H4 (cell line): ENCODE data around the gene SGIP1. TPM values are rescaled to one million over a fixed set of nuclear protein-coding genes. Genes with fewer than 3 reads are reported as not detected.
A peak's percentile ranks its signal among the peaks of the same experiment; 100 is the strongest.

Experiments
- DNase-seq: peaks from one replicate; pipeline ENCODE4 v3.0.0-alpha.2; 2015; ENCODE audit warnings: low spot score
- total RNA-seq: library from RNA; depleted of rRNA; stranded (reverse); fragments of >200 nt; shearing (Covaris generic); gene quantifications from 2 replicates; pipeline ENCODE4 v1.2.3, GENCODE V29; 2014

The SGIP1 gene
- total RNA-seq, 1 experiment from 2014 or later = 1.1 TPM

DNA sequence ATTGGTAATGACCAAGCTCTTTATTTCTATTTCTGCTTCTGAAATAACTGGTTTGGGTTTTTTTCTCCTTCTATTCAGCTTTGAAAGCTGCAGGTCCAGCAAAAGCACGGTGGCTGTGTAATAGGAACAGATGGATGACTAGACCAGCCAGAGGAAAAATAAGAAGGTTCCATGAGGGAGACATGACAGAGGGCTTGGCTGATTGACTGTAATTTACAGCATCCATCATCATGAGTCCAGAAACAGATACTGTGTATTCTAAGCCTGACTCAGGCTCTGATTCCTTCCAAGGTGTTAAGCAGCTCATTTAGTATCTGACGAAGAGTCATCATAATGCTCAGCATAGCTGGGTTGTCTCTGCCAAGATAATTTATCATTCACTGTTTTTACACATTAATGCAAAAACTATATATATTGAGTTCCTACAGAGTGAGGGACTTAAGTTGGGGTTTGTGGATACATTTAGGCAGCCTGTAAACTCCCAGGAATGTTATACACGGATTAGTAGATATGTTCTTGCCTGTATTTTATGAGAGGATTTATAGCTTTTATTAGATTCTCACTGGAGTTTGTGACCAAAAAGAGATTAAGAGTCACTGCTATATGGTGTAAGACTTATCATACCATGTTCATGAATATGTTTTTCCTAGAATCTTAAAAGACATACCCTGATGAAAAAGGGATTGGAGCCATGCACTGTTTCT lies 72.6 kb downstream of the SGIP1 start:
- no peak for DNase-seq

GRCh38 chr1:66607458-66607857 lies 73.5 kb downstream of the SGIP1 start:
- no peak for DNase-seq

DNA sequence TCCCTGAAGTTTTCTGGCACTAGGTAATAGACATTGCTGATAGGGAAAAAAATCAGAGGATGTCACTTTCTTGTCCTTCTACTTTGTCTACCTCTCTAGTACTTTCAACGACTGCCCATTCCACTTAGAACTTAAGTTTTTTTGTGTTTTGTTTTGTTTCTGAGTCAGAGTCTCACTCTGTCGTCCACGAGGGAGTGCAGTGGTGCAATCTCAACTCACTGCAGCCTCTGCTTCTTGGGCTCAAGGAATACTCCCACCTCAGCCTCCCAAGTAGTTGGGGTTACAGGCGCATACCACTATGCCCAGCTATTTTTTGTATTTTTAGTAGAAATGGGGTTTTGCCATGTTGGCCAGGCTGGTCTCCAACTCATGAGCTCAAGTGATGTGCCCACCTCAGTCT lies 79.2 kb downstream of the SGIP1 start:
- DNase-seq = no peak

- no peak for DNase-seq
Observed at GRCh38 chr1:66617362-66618184, 83.6 kb downstream of the SGIP1 start.

DNA sequence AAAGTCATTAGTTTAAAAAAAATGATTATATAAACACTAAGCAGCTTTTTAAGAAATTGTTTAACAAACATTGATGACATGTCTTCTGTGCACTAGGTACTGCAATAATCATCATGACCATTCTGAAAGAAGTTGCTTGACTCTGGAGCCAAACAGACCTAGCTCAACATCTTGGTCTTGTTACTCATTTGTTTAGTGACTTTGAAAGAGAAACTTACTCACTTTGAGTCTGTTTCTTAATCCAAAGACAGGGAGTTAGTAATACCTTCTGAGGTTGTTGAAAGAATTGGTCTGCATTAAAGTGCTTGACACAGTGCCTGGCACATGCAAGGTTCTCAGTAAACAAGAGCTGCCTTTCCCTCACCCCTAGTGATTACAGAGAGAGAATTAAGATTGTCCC lies 84.4 kb downstream of the SGIP1 start:
- no peak for DNase-seq

DNA sequence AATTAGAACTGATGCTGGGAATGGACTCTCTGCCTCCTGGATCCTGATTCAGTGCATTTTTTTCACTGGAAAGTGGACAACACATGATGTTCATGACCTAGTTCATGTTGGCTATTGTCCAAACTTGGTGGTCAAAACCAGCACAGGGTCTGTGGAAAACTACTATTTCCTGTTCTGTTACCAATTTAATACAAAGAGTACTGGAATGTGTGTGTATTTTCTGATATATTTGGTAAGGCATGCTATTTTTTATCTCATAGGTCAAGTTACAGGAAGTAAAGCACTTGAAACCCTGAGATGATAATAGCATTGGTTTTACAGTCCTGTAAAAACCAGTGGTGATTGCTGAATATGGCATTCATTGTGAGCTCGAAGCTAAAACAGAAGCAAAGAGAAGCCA lies 89.9 kb downstream of the SGIP1 start:
- peak; percentile 33 for DNase-seq

DNA sequence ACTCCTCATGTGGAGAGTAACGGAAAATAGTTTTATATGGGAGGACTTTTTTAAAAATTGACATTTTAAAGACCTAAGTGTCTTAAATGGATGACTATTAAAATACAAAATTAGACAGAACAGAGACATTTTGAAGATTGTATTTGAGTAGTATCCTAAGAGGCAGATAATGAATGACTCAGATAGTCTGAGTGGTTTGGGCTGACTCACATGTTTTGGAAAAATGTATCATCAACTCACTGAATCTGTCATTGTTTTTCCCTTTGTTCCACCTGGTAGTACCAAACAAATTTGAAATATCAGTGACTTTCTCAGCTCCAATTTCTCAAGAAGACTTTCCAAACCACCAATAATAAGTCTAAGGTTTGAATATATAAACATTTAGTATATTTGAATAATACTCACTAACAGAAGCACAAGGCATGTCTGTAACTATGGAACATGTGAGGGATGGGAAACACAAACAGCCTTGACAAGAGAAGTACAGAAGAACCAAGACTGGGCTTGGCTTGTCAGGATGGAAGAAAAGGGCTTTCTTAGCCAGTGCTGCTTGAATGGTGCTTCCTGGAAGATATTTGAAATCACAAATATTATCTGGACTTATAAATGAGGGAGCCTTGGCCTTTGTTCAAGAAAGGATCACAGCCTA lies 90.6 kb downstream of the SGIP1 start:
- no peak for DNase-seq

- DNase-seq = no peak
Observed at GRCh38 chr1:66626261-66626660, 92.3 kb downstream of the SGIP1 start.

GRCh38 chr1:66628926-66629325 lies 95.0 kb downstream of the SGIP1 start:
- no peak for DNase-seq

- no peak for DNase-seq
Observed at GRCh38 chr1:66633159-66633558, 99.2 kb downstream of the SGIP1 start.

DNA sequence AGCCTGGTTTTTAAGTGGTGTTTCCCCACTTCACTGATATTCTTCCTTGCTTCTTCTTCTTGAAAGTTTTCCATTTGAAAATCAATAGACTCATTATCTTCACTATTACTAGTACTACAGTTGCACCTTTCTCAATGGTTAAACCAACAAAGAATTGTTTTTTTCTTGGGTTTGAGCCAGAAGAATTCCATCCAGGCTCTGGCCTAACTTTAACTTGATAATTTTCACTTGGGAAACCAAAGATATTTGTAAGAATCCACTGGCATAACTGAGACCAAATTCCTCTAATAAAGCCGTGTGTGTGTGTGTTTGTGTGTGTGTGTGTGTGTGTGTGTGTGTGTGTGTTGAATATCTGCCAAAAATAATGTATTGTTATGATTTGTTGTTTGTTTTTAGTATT lies 103.2 kb downstream of the SGIP1 start:
- DNase-seq = no peak

DNA sequence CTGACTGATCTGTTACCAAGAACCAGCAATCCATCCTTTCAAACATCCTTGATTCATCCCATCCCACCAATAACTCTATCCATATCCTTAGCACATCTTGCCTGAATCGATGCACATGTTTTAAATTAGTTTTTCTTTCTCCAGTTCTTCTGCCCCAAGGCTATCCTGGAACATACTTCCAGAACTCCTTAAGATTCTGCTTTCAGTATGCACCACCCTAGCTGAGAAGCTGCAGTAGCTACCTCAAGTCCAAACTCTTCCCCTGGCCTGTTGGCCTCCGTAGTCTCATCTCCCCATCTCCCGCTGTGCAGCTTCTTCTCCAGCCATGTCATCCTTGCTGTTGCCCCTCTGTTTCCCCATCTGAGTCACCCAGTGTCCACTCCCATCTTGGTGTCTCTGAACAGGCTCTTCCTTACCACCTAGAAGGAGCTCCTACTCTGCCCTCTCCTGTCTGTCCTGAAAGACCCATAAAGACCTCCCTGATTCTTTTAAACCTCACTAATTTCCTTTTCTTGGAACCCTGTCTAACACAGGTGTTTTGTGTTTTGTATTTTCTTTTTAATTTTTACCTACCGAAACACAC lies 108.0 kb downstream of the SGIP1 start:
- no peak for DNase-seq

GRCh38 chr1:66642992-66643391 lies 109.0 kb downstream of the SGIP1 start:
- DNase-seq = no peak

DNA sequence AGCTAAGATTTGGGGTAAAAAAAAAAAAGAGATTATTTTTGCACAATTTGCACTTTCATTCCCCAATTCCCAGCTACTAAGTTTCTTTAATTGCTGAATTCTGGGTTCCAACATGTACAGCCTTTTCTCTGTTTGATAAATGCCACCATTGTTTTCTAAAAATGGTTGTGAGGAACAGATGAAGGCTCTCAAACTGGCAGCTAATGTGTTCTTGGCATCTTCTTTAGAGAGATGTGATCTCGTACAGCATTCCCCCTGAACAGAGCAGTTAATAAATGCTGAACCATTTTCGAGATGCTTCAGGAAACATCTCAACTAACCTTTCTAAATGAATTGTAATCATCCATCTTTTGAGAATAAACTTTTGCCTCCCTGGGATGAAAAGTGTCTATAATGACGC lies 110.4 kb downstream of the SGIP1 start:
- DNase-seq = no peak

DNA sequence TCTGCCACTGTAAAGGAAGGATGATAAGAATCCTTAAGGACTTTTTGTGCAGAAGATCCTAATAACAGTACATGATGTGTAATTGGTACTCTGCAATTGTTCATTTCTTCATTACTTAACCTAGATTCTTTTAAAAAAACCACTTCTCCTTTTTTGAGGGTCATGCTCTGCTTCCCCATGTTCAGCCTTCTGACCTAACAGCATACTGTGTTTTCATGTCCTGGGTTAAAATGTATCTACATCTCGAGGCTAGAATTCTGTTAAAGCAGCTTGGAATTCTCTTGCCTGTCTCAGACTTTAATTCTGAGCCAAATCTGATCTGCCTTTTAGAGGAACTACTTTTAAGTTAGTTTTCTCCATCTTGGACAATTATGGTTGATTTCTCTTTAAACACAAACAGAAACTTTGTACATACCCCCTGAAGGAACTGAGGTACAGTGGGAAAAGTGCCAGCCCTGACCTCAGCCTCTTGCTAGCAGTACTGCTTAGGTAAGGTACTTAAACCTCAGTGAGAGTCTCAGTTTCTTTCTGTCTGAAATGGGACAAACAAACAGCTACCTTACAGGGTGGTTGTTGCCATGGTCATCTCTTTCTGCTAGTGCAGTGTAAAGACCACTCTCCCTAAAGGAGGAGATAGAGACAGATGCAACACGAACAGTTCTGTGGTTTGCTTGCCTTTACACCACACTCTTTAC lies 115.1 kb downstream of the SGIP1 start:
- no peak for DNase-seq

DNA sequence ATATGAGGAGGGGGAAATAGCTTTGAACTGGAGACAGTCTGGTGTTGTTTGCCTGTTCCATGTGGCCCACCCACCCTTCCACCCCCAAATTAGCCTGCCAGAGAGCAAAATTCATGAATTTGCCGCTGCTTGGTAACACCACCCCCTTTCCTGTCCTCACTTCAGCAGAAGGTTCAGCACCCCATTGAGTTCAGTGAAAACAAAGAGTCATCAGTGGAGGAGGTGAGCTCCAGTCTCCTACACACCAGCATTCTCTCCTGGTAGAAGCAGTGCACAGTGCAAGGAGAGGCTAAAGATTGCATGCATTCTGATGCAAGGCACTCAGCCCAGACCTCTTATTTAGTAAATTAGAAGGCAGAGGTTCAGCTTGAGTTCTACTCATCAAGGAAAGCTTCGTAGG lies 118.6 kb downstream of the SGIP1 start:
- no peak for DNase-seq

DNA sequence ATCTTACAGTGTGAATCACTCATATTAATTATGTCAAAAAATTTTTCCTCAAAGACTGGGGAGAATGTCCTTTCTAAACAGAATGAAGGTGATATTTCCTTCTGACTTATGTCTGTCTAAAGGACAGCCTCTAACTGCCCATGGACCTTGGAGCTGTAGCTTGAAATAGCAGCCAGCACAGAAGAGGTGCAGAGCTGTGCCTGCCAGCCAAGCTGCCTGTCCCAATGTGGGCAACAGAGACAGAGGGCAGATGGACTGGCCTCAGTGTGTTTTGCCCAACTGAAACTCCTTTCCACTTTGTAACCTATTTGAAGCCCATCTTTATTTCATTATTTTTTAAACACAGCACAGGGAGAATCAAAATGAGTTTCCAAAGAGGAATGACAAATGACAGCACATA lies 120.7 kb downstream of the SGIP1 start:
- DNase-seq = no peak

GRCh38 chr1:66671455-66671854 lies 137.5 kb downstream of the SGIP1 start:
- no peak for DNase-seq

- peak; percentile 30 for DNase-seq
Observed at GRCh38 chr1:66676613-66677298, 142.8 kb downstream of the SGIP1 start.

DNA sequence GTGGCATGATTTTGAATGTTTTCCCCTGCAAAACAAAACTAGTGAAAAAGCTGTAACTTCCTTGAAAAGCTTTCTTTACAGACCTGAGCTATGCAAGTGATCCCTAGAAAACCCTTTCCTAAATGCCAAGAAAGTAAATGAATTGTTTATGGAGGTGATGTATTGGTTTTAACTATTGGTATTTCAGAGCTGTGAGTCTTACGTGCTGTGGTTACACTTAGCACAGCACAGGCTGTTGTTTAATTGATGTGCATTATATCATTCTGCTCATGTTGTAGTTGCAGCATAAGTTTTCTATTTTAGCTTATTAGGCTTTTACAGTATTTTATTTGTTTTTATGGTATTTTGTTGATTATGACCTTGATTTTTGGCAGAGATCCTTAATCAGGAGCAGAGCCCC lies 144.2 kb downstream of the SGIP1 start:
- no peak for DNase-seq

- no peak for DNase-seq
Observed at GRCh38 chr1:66679140-66679539, 145.2 kb downstream of the SGIP1 start.
